WTC11 (cell line): Measurements from ENCODE around the gene PKD2L1. TPM values are rescaled to one million over a fixed set of nuclear protein-coding genes. Genes with fewer than 3 reads are reported as not detected.
A peak's percentile ranks its signal among the peaks of the same experiment; 100 is the strongest.

ENCODE experiments used
- ATAC-seq: fragments of 200-7000 bp; cut with Tn5 transposase; 2 replicates; pipeline ENCODE4 v1.10.0; 2021; ENCODE audit warnings: mild to moderate bottlenecking, moderate library complexity
- CTCF ChIA-PET: fragments of 300-600 bp; sonication (Branson Sonifier 250); formaldehyde crosslinking; loops from one replicate; lab custom pipeline; 2021; ENCODE audit warnings: antibody characterized with exemption; lab: Charles Lee
- POLR2A ChIA-PET: fragments of 350-600 bp; sonication (Branson Sonifier 250); formaldehyde crosslinking; loops from one replicate; lab custom pipeline; 2021; ENCODE audit warnings: antibody characterized with exemption; lab: Charles Lee
- DNase-seq: peaks from one replicate; pipeline ENCODE4 v3.0.0; 2021; ENCODE audit warnings: low spot score
- H3K27ac Mint-ChIP-seq: 2 replicates; pipeline ENCODE4 v1.8.0; 2021; ENCODE audit warnings: mixed read lengths
- H3K27me3 Mint-ChIP-seq: 2 replicates; pipeline ENCODE4 v1.8.0; 2021; ENCODE audit warnings: low read depth, mild to moderate bottlenecking, moderate library complexity, mixed read lengths
- H3K36me3 Mint-ChIP-seq: 2 replicates; pipeline ENCODE4 v1.8.0; 2021; ENCODE audit warnings: mixed read lengths
- H3K4me1 Mint-ChIP-seq: 2 replicates; pipeline ENCODE4 v1.8.0; 2022; ENCODE audit warnings: mixed read lengths
- H3K4me3 Mint-ChIP-seq: 2 replicates; pipeline ENCODE4 v1.8.0; 2021; ENCODE audit warnings: mild to moderate bottlenecking, moderate library complexity, mixed read lengths
- H3K9me3 Mint-ChIP-seq: 2 replicates; pipeline ENCODE4 v1.8.0; 2021; ENCODE audit warnings: mixed read lengths
- ARID4B ChIP-seq: sonication (generic); formaldehyde crosslinking; IDR thresholded peaks from 2 replicates; pipeline ENCODE4 v1.8.0; 2023; ENCODE audit warnings: missing genetic modification reagents, mild to moderate bottlenecking, borderline replicate concordance
- CREB1 ChIP-seq: sonication (generic); formaldehyde crosslinking; IDR thresholded peaks from 2 replicates; pipeline ENCODE4 v1.8.0; 2023; ENCODE audit warnings: mild to moderate bottlenecking, missing genetic modification reagents
- GRHL2 ChIP-seq: fragments of 250-450 bp; sonication (Bioruptor Pico); IDR thresholded peaks from 2 replicates; pipeline ENCODE4 v1.8.0; 2022; ENCODE audit warnings: mild to moderate bottlenecking, moderate library complexity; ENCODE audit not compliant: insufficient replicate concordance, severe bottlenecking
- KAT7 ChIP-seq: sonication (generic); formaldehyde crosslinking; IDR thresholded peaks from 2 replicates; pipeline ENCODE4 v1.8.1; 2023; ENCODE audit warnings: missing genetic modification reagents, mild to moderate bottlenecking, borderline replicate concordance
- NFATC4 ChIP-seq: fragments of 250-450 bp; sonication (Bioruptor Pico); IDR thresholded peaks from 2 replicates; pipeline ENCODE4 v1.9.0; 2021; ENCODE audit warnings: mild to moderate bottlenecking
- NFE2L1 ChIP-seq: sonication (generic); formaldehyde crosslinking; IDR thresholded peaks from 2 replicates; pipeline ENCODE4 v1.8.1; 2023; ENCODE audit warnings: missing genetic modification reagents
- NR1H2 ChIP-seq: sonication (generic); formaldehyde crosslinking; IDR thresholded peaks from 2 replicates; pipeline ENCODE4 v1.9.0; 2021; ENCODE audit warnings: mild to moderate bottlenecking, moderate library complexity, missing genetic modification reagents
- PREB ChIP-seq: sonication (generic); formaldehyde crosslinking; IDR thresholded peaks from 2 replicates; pipeline ENCODE4 v1.8.1; 2022; ENCODE audit warnings: mild to moderate bottlenecking, missing genetic modification reagents, moderate library complexity, borderline replicate concordance
- SMAD3 ChIP-seq: sonication (generic); formaldehyde crosslinking; IDR thresholded peaks from 2 replicates; pipeline ENCODE4 v1.8.0; 2022; ENCODE audit warnings: missing genetic modification reagents, mild to moderate bottlenecking, borderline replicate concordance
- STAT6 ChIP-seq: sonication (generic); formaldehyde crosslinking; conservative IDR thresholded peaks from 2 replicates; pipeline ENCODE4 v1.8.1; 2023; ENCODE audit warnings: mild to moderate bottlenecking, low read depth, missing genetic modification reagents, moderate library complexity
- ZNF423 ChIP-seq: fragments of 250-450 bp; sonication (Bioruptor Pico); IDR thresholded peaks from 2 replicates; pipeline ENCODE4 v2.1.2; 2022; ENCODE audit warnings: mild to moderate bottlenecking, moderate library complexity
- total RNA-seq: library from RNA; stranded (reverse); gene quantifications from 3 replicates; pipeline ENCODE4 v1.2.3, GENCODE V29; 2021
- TF ChIP-seq, protein P1 (sequence below): sonication (generic); formaldehyde crosslinking; IDR thresholded peaks from 2 replicates; pipeline ENCODE4 v1.8.0; 2022; ENCODE audit warnings: mild to moderate bottlenecking, missing genetic modification reagents
- TF ChIP-seq, protein P2 (sequence below): fragments of 200-600 bp; IDR thresholded peaks from 2 replicates; pipeline ENCODE4 v1.8.0; 2022; ENCODE audit warnings: antibody characterized with exemption
- TF ChIP-seq, protein P3 (sequence below): sonication (generic); formaldehyde crosslinking; IDR thresholded peaks from 2 replicates; pipeline ENCODE4 v1.8.1; 2022; ENCODE audit warnings: missing genetic modification reagents, borderline replicate concordance
- TF ChIP-seq, protein P4 (sequence below): sonication (generic); formaldehyde crosslinking; IDR thresholded peaks from 2 replicates; pipeline ENCODE4 v1.8.1; 2023; ENCODE audit warnings: mild to moderate bottlenecking, missing genetic modification reagents
- TF ChIP-seq, protein P5 (sequence below): sonication (generic); formaldehyde crosslinking; IDR thresholded peaks from 2 replicates; pipeline ENCODE4 v1.8.1; 2023; ENCODE audit warnings: mild to moderate bottlenecking, moderate library complexity, missing genetic modification reagents

Gene PKD2L1
- total RNA-seq, 1 experiment from 2014 or later, result not detected

- TF ChIP-seq NR1H2 (CRISPR knock-in tag), result no peak
- no peak for TF ChIP-seq KAT7
- TF ChIP-seq GRHL2 (CRISPR knock-in tag), result no peak
- TF ChIP-seq ARID4B (CRISPR knock-in tag), result no peak
- TF ChIP-seq, all 79 proteins: peak for 0
Observed at GRCh38 chr10:100287756-100288155, 42.3 kb downstream of the PKD2L1 start (continued).

GRCh38 chr10:100286051-100287033, 43.7 kb downstream of the PKD2L1 start, which contains the start of gene BLOC1S2:
TSS of gene BLOC1S2 (minus strand) at chr10:100286680. CDS start at chr10:100286659, 21 bp downstream.
- POLR2A ChIA-PET, result interaction anchor here (0.5 to 1.0 kb wide), 3 partner anchors 87 to 975 kb away, joined by 3 to 4 read pairs (median 3); partner anchors contain the start of genes COX15 and CUTC
- H3K4me1 Mint-ChIP-seq, result peaks cover 17% of the 10 kb centered on the region
- peak within 1 kb of the TSS; percentile 94 for H3K27ac Mint-ChIP-seq
- H3K4me3 Mint-ChIP-seq, result peak within 1 kb of the TSS; percentile 99
- peaks cover 3% of the 10 kb centered on the region; the same call in 1 of the 2 replicates for H3K36me3 Mint-ChIP-seq
- peak; percentile 85 for DNase-seq
- H3K9me3 Mint-ChIP-seq, result no peaks in the 10 kb centered on the region
- peaks cover 5% of the 10 kb centered on the region for H3K27me3 Mint-ChIP-seq
- CTCF ChIA-PET, result interaction anchor here (0.7 to 2.4 kb wide), 3 partner anchors 17 to 232 kb away, joined by 3 to 6 read pairs (median 5); no protein-coding TSS in a partner anchor
- ATAC-seq, result peak; percentile 91
- TF ChIP-seq PREB (CRISPR knock-in tag) (no peak), NFE2L1 (no peak), ZNF423 (no peak), STAT6 (no peak), SMAD3 (CRISPR knock-in tag) (no peak), CREB1 (CRISPR knock-in tag) (peak; percentile 14; the same call in 1 of the 2 replicates), NFATC4 (CRISPR knock-in tag) (no peak)
- TF ChIP-seq, protein P1, sequence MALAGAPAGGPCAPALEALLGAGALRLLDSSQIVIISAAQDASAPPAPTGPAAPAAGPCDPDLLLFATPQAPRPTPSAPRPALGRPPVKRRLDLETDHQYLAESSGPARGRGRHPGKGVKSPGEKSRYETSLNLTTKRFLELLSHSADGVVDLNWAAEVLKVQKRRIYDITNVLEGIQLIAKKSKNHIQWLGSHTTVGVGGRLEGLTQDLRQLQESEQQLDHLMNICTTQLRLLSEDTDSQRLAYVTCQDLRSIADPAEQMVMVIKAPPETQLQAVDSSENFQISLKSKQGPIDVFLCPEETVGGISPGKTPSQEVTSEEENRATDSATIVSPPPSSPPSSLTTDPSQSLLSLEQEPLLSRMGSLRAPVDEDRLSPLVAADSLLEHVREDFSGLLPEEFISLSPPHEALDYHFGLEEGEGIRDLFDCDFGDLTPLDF, result no peak
- TF ChIP-seq, protein P2, sequence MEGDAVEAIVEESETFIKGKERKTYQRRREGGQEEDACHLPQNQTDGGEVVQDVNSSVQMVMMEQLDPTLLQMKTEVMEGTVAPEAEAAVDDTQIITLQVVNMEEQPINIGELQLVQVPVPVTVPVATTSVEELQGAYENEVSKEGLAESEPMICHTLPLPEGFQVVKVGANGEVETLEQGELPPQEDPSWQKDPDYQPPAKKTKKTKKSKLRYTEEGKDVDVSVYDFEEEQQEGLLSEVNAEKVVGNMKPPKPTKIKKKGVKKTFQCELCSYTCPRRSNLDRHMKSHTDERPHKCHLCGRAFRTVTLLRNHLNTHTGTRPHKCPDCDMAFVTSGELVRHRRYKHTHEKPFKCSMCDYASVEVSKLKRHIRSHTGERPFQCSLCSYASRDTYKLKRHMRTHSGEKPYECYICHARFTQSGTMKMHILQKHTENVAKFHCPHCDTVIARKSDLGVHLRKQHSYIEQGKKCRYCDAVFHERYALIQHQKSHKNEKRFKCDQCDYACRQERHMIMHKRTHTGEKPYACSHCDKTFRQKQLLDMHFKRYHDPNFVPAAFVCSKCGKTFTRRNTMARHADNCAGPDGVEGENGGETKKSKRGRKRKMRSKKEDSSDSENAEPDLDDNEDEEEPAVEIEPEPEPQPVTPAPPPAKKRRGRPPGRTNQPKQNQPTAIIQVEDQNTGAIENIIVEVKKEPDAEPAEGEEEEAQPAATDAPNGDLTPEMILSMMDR, result no peak
- TF ChIP-seq, protein P3, sequence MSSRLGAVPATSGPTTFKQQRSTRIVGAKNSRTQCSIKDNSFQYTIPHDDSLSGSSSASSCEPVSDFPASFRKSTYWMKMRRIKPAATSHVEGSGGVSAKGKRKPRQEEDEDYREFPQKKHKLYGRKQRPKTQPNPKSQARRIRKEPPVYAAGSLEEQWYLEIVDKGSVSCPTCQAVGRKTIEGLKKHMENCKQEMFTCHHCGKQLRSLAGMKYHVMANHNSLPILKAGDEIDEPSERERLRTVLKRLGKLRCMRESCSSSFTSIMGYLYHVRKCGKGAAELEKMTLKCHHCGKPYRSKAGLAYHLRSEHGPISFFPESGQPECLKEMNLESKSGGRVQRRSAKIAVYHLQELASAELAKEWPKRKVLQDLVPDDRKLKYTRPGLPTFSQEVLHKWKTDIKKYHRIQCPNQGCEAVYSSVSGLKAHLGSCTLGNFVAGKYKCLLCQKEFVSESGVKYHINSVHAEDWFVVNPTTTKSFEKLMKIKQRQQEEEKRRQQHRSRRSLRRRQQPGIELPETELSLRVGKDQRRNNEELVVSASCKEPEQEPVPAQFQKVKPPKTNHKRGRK (CRISPR knock-in tag), result no peak
- TF ChIP-seq, protein P4, sequence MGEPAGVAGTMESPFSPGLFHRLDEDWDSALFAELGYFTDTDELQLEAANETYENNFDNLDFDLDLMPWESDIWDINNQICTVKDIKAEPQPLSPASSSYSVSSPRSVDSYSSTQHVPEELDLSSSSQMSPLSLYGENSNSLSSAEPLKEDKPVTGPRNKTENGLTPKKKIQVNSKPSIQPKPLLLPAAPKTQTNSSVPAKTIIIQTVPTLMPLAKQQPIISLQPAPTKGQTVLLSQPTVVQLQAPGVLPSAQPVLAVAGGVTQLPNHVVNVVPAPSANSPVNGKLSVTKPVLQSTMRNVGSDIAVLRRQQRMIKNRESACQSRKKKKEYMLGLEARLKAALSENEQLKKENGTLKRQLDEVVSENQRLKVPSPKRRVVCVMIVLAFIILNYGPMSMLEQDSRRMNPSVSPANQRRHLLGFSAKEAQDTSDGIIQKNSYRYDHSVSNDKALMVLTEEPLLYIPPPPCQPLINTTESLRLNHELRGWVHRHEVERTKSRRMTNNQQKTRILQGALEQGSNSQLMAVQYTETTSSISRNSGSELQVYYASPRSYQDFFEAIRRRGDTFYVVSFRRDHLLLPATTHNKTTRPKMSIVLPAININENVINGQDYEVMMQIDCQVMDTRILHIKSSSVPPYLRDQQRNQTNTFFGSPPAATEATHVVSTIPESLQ (CRISPR knock-in tag), result no peak
- TF ChIP-seq, protein P5, sequence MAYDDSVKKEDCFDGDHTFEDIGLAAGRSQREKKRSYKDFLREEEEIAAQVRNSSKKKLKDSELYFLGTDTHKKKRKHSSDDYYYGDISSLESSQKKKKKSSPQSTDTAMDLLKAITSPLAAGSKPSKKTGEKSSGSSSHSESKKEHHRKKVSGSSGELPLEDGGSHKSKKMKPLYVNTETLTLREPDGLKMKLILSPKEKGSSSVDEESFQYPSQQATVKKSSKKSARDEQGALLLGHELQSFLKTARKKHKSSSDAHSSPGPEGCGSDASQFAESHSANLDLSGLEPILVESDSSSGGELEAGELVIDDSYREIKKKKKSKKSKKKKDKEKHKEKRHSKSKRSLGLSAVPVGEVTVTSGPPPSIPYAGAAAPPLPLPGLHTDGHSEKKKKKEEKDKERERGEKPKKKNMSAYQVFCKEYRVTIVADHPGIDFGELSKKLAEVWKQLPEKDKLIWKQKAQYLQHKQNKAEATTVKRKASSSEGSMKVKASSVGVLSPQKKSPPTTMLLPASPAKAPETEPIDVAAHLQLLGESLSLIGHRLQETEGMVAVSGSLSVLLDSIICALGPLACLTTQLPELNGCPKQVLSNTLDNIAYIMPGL (CRISPR knock-in tag), result peak; percentile 72; the same call in 1 of the 2 replicates
